Spleen (tissue), 11 donors: ENCODE data around the gene NRCAM. TPM values are rescaled to one million over a fixed set of nuclear protein-coding genes. Genes with fewer than 3 reads are reported as not detected.

ENCODE experiments used
- DNase-seq: peaks from one replicate; pipeline ENCODE4 v3.0.0-alpha.2; 2020
- H3K27ac ChIP-seq, 8 donors: fragments of 200-600 bp; sonication (generic) in 7 of 8; 1 replicate in 4 of 8; 2 replicates in 4 of 8; pipeline versions ENCODE4 v1.5.0 to v1.8.0; 2016 to 2021; ENCODE audit warnings: inconsistent platforms in 4 of 8, mild to moderate bottlenecking in 4 of 8, moderate library complexity in 1 of 8
- H3K27me3 ChIP-seq, 7 donors: fragments of 200-600 bp; sonication (generic) in 6 of 7; replicated peaks in 1 of 7; 1 replicate in 4 of 7; 2 replicates in 3 of 7; pipeline versions ENCODE4 v1.5.0 to v1.8.0; 2016 to 2021; ENCODE audit warnings: inconsistent platforms in 3 of 7, mild to moderate bottlenecking in 1 of 7
- H3K36me3 ChIP-seq, 6 donors: fragments of 200-600 bp; sonication (generic) in 5 of 6; 1 replicate in 4 of 6; 2 replicates in 2 of 6; pipeline versions ENCODE4 v1.5.0 to v1.8.0; 2016 to 2021; ENCODE audit warnings: inconsistent platforms in 2 of 6
- H3K4me1 ChIP-seq, 6 donors: fragments of 200-600 bp; sonication (generic) in 5 of 6; 1 replicate in 3 of 6; 2 replicates in 3 of 6; pipeline versions ENCODE4 v1.5.0 to v1.8.0; 2016 to 2021; ENCODE audit warnings: inconsistent platforms in 3 of 6
- H3K4me3 ChIP-seq, 8 donors: fragments of 200-600 bp; sonication (generic) in 7 of 8; 1 replicate in 4 of 8; 2 replicates in 4 of 8; pipeline versions ENCODE4 v1.5.0 to v1.8.0; 2016 to 2021; ENCODE audit warnings: inconsistent platforms in 4 of 8, mild to moderate bottlenecking in 4 of 8, moderate library complexity in 2 of 8
- H3K9me3 ChIP-seq, 8 donors: fragments of 200-600 bp; sonication (generic) in 7 of 8; 1 replicate in 4 of 8; 2 replicates in 4 of 8; pipeline versions ENCODE4 v1.5.0 to v1.8.0; 2016 to 2021; ENCODE audit warnings: inconsistent platforms in 4 of 8
- CTCF ChIP-seq, 11 experiments: fragments of 200-600 bp in 7 of 11; fragments of 450-650 bp in 4 of 11; sonication (generic) in 4 of 11; IDR thresholded peaks in 8 of 11; conservative IDR thresholded peaks in 3 of 11; 1 replicate in 7 of 11; 2 replicates in 4 of 11; pipeline versions ENCODE4 v1.4.0 to v1.8.0; 2016 to 2021; ENCODE audit warnings: antibody characterized with exemption in 11 of 11, inconsistent platforms in 4 of 11, mild to moderate bottlenecking in 1 of 11
- POLR2A ChIP-seq, 3 donors: fragments of 450-650 bp; IDR thresholded peaks; one replicate each; pipeline ENCODE4 v1.5.1; 2017; ENCODE audit warnings: antibody characterized with exemption in 3 of 3, mild to moderate bottlenecking in 1 of 3
- POLR2AphosphoS5 ChIP-seq, 3 donors: sonication (generic); formaldehyde crosslinking; IDR thresholded peaks; one replicate each; pipeline ENCODE4 v1.5.1; 2017; ENCODE audit warnings: antibody characterized with exemption in 3 of 3
- WGBS, 5 donors: extraction: QIAGEN DNeasy Blood & Tissue Kit in 3 of 5; methylation state at CpG; one replicate each; pipeline versions ENCODE4 v1.1.5 to v1.1.7; 2013 to 2018; 5-methylcytosine and 5-hydroxymethylcytosine counted together
- intact Hi-C: fragments of 100-400 bp; cut with DNase I; formaldehyde crosslinking; loops from one replicate; pipeline ENCODE4 v1.15.0; 2023; ENCODE audit warnings: low total_unique reads
- polyA plus RNA-seq, 3 donors: library from polyadenylated mRNA; stranded (reverse); fragments of 200-250 nt; gene quantifications; one replicate each; pipeline ENCODE4 v1.2.1, GENCODE V29; 2013
- total RNA-seq, 7 donors: library from RNA; depleted of rRNA in 3 of 7; stranded (reverse); fragments of >200 nt in 3 of 7; fragmentation: NEBNext Ultra II Directional in 4 of 7; extraction: Animal tissue kit (Norgen Biotek cat#: 25700) in 4 of 7; gene quantifications; one replicate each; pipeline versions ENCODE4 v1.1.0 to v1.2.1, GENCODE V29; 2016 to 2021
- donor health status: healthy with polysubstance abuse.
- donor health status: DM: no; HTN: no; CAD: no; lungs with moderate emphysema.
- donor health status: DM: no; HTN: no; CAD: no.
- donor health status: Bipolar disorder and iron deficiency.
- donor health status: healthy.
- donor health status: DM: no; HTN: no; CAD: no.
- donor health status: DM: yes; HTN: yes; CAD: no.

The NRCAM gene
- total and polyA plus RNA-seq, 10 donors: 4.1 to 88.5 (median 15.0) TPM

- no peak overlapping the region for H3K4me3 ChIP-seq
- H3K9me3 ChIP-seq: no peaks in the 10 kb centered on the region
- no peak overlapping the region for H3K27ac ChIP-seq
- H3K36me3 ChIP-seq: no peaks in the 10 kb centered on the region
- H3K4me1 ChIP-seq: no peaks in the 10 kb centered on the region
- 76 to 93% (median 86%) methylated on average over 7 to 8 of the region's 8 CpGs for WGBS, 5 donors
- no peak for TF ChIP-seq POLR2AphosphoS5 (IDR thresholded peaks at IDR 0.05)
- no peak for TF ChIP-seq POLR2A (IDR thresholded peaks at IDR 0.05)
- TF ChIP-seq CTCF (IDR thresholded peaks at IDR 0.05 in 8 of 11, conservative IDR thresholded peaks at IDR 0.05 in 3 of 11): no peak
- DNase-seq: no peak
- H3K27me3 ChIP-seq: peaks cover 0 to 5% (median 0%) of the 10 kb centered on the region in 7 donors
- intact Hi-C loops: no loop called here
Measured at GRCh38 chr7:108204281-108204796, 251.9 kb downstream of the NRCAM start.

- intact Hi-C loops: no loop called here
- 34 to 48% (median 44%) methylated on average over 3 to 5 of the region's 5 CpGs for WGBS, 5 donors
- TF ChIP-seq CTCF (IDR thresholded peaks at IDR 0.05 in 8 of 11, conservative IDR thresholded peaks at IDR 0.05 in 3 of 11) (no peak), POLR2AphosphoS5 (IDR thresholded peaks at IDR 0.05) (no peak), POLR2A (IDR thresholded peaks at IDR 0.05) (no peak)
- no peak overlapping the region for H3K27ac ChIP-seq
- H3K4me1 ChIP-seq: no peaks in the 10 kb centered on the region
- no peaks in the 10 kb centered on the region for H3K9me3 ChIP-seq
- H3K36me3 ChIP-seq: no peaks in the 10 kb centered on the region
- no peak for DNase-seq
- H3K27me3 ChIP-seq: peaks cover 0 to 5% (median 0%) of the 10 kb centered on the region in 7 donors
- no peak overlapping the region for H3K4me3 ChIP-seq
Measured at GRCh38 chr7:108203537-108203936, 252.7 kb downstream of the NRCAM start.

- intact Hi-C loops: no loop called here
- Histone ChIP-seq H3K4me1 (no peaks in the 10 kb centered on the region), H3K27ac (no peak overlapping the region), H3K4me3 (no peak overlapping the region), H3K9me3 (no peaks in the 10 kb centered on the region), H3K27me3 (peaks cover 0 to 5% (median 0%) of the 10 kb centered on the region in 7 donors), H3K36me3 (no peaks in the 10 kb centered on the region)
- DNase-seq: no peak
- no peak for TF ChIP-seq POLR2AphosphoS5 (IDR thresholded peaks at IDR 0.05)
- TF ChIP-seq POLR2A (IDR thresholded peaks at IDR 0.05): no peak
- TF ChIP-seq CTCF (IDR thresholded peaks at IDR 0.05 in 8 of 11, conservative IDR thresholded peaks at IDR 0.05 in 3 of 11): no peak
- WGBS, 5 donors: 56 to 82% (median 72%) methylated on average over 4 of the region's 4 CpGs
Measured at GRCh38 chr7:108202743-108203142, 253.5 kb downstream of the NRCAM start.

GRCh38 chr7:108201766-108202165 lies 254.5 kb downstream of the NRCAM start:
- no peak overlapping the region for H3K4me3 ChIP-seq
- 72 to 84% (median 76%) methylated on average over 2 of the region's 2 CpGs for WGBS, 5 donors
- no peak for DNase-seq
- intact Hi-C loops: no loop called here
- no peaks in the 10 kb centered on the region for H3K4me1 ChIP-seq
- peaks cover 0 to 5% (median 0%) of the 10 kb centered on the region in 7 donors for H3K27me3 ChIP-seq
- H3K27ac ChIP-seq: no peak overlapping the region
- no peaks in the 10 kb centered on the region for H3K9me3 ChIP-seq
- TF ChIP-seq POLR2A (IDR thresholded peaks at IDR 0.05): no peak
- no peak for TF ChIP-seq CTCF (IDR thresholded peaks at IDR 0.05 in 8 of 11, conservative IDR thresholded peaks at IDR 0.05 in 3 of 11)
- no peak for TF ChIP-seq POLR2AphosphoS5 (IDR thresholded peaks at IDR 0.05)
- no peaks in the 10 kb centered on the region for H3K36me3 ChIP-seq
